Peyer's patch (tissue), 4 donors: ENCODE measurements around the gene JAK1.

ENCODE experiments used
- POLR2A ChIP-seq, 2 donors: fragments of 450-650 bp; IDR thresholded peaks; one replicate each; pipeline ENCODE4 v1.5.1; 2017; ENCODE audit warnings: antibody characterized with exemption in 2 of 2, mild to moderate bottlenecking in 2 of 2, moderate library complexity in 2 of 2
- TF ChIP-seq, protein P1 (sequence below), 6 experiments: fragments of 450-650 bp in 4 of 6; fragments of 200-600 bp in 2 of 6; sonication (generic) in 1 of 6; IDR thresholded peaks; one replicate each; pipeline ENCODE4 v1.5.1; 2017 to 2019; ENCODE audit warnings: antibody characterized with exemption in 6 of 6, mild to moderate bottlenecking in 3 of 6, moderate library complexity in 1 of 6

DNA sequence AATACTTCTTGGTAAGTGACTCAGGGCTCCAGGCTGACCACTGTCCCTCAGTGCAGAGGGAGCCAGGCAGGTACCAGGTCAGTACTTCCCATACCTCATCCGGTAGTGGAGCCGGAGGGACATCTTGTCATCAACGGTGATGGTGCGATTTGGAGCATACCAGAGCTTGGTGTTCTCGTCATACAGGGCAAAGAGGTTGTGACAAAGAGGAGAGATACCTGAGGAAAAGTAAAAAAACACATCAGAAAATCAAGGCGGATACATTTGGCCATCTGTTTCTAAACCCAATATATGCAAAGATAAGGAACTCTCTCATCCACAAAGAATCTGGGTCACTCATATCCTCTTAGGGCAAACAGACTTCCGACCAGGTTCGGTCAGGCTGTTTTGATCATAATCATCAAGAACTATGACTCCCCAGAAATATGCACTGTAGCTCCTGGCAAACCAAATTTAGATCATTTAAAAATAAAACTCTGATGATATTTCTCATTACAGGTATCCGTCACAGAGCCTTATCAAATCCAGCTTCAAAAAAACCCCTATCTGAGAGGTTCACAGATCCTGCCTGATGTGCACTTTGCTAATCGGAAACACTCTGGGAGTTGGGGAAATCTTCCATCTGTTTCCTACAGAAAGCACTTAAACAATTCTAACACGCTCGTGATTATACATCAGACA is 87.3 kb downstream of the JAK1 start:
- TF ChIP-seq, protein P1, sequence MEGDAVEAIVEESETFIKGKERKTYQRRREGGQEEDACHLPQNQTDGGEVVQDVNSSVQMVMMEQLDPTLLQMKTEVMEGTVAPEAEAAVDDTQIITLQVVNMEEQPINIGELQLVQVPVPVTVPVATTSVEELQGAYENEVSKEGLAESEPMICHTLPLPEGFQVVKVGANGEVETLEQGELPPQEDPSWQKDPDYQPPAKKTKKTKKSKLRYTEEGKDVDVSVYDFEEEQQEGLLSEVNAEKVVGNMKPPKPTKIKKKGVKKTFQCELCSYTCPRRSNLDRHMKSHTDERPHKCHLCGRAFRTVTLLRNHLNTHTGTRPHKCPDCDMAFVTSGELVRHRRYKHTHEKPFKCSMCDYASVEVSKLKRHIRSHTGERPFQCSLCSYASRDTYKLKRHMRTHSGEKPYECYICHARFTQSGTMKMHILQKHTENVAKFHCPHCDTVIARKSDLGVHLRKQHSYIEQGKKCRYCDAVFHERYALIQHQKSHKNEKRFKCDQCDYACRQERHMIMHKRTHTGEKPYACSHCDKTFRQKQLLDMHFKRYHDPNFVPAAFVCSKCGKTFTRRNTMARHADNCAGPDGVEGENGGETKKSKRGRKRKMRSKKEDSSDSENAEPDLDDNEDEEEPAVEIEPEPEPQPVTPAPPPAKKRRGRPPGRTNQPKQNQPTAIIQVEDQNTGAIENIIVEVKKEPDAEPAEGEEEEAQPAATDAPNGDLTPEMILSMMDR (IDR thresholded peaks at IDR 0.05): no peak
- no peak for TF ChIP-seq POLR2A (IDR thresholded peaks at IDR 0.05)
